Osteoblast (primary cell): Measurements from ENCODE around the gene TUBB. TPM values are rescaled to one million over a fixed set of nuclear protein-coding genes. Genes with fewer than 3 reads are reported as not detected.

Experiments used
- DNase-seq: peaks from one replicate; pipeline ENCODE4 v3.0.0; 2011; ENCODE audit warnings: low spot score, mixed read lengths; ENCODE audit not compliant: insufficient read length; ENCODE audit errors: missing footprints
- H2AFZ ChIP-seq: 2 replicates; pipeline ENCODE4 v1.6.0; 2011; ENCODE audit warnings: mild to moderate bottlenecking, low read length
- H3K27ac ChIP-seq: 2 replicates; pipeline ENCODE4 v1.5.1; 2011; ENCODE audit warnings: mild to moderate bottlenecking, low read depth, low read length, moderate library complexity
- H3K27me3 ChIP-seq: 2 replicates; pipeline ENCODE4 v1.6.0; 2012; ENCODE audit warnings: mild to moderate bottlenecking, control low read depth, inconsistent platforms, low read length, moderate library complexity; ENCODE audit not compliant: insufficient read depth
- H3K36me3 ChIP-seq: 2 replicates; pipeline ENCODE4 v1.5.1; 2011; ENCODE audit warnings: mild to moderate bottlenecking, low read length, control low read depth, moderate library complexity; ENCODE audit not compliant: insufficient read depth
- H3K4me1 ChIP-seq: 2 replicates; pipeline ENCODE4 v1.5.1; 2011; ENCODE audit warnings: mild to moderate bottlenecking, low read length, control low read depth, moderate library complexity; ENCODE audit not compliant: insufficient read depth
- H3K4me2 ChIP-seq: 2 replicates; pipeline ENCODE4 v1.6.0; 2011; ENCODE audit warnings: mild to moderate bottlenecking, low read length; ENCODE audit not compliant: insufficient read depth
- H3K4me3 ChIP-seq: fragments of 200-600 bp; sonication (generic); 3 replicates; pipeline ENCODE4 v1.5.1; 2012; ENCODE audit warnings: mild to moderate bottlenecking, low read length, inconsistent platforms; ENCODE audit not compliant: insufficient read depth
- H3K79me2 ChIP-seq: 2 replicates; pipeline ENCODE4 v1.6.0; 2012; ENCODE audit warnings: mild to moderate bottlenecking, low read length, control low read depth, inconsistent platforms; ENCODE audit not compliant: insufficient read depth
- H3K9me3 ChIP-seq: 2 replicates; pipeline ENCODE4 v1.5.1; 2011; ENCODE audit warnings: low read depth, low read length, control low read depth
- H4K20me1 ChIP-seq: 2 replicates; pipeline ENCODE4 v1.6.0; 2012; ENCODE audit warnings: mild to moderate bottlenecking, low read length, control low read depth; ENCODE audit not compliant: insufficient read depth
- total RNA-seq: library from RNA; depleted of rRNA; stranded (reverse); fragments of >200 nt; gene quantifications from 2 replicates; pipeline ENCODE4 v1.2.3, GENCODE V29; 2012
- TF ChIP-seq, protein P1 (sequence below): IDR thresholded peaks from 2 replicates; pipeline ENCODE4 v1.5.1; 2011; ENCODE audit warnings: mild to moderate bottlenecking, low read depth, low read length, moderate library complexity; ENCODE audit errors: extremely low read depth

The TUBB gene
- total RNA-seq, 1 donor: 509 TPM

GRCh38 chr6:30726506-30727413 lies 6.6 kb downstream of the TUBB start:
- Histone ChIP-seq H3K4me3 (no peak overlapping the region), H3K4me2 (no peak overlapping the region), H3K36me3 (peaks cover 79% of the 10 kb centered on the region), H3K27ac (peak overlapping the region; percentile 7), H2AFZ (no peak overlapping the region), H3K27me3 (no peaks in the 10 kb centered on the region), H3K4me1 (peaks cover 42% of the 10 kb centered on the region), H4K20me1 (peaks cover 44% of the 10 kb centered on the region), H3K79me2 (peaks cover 37% of the 10 kb centered on the region), H3K9me3 (no peaks in the 10 kb centered on the region)
- TF ChIP-seq, protein P1, sequence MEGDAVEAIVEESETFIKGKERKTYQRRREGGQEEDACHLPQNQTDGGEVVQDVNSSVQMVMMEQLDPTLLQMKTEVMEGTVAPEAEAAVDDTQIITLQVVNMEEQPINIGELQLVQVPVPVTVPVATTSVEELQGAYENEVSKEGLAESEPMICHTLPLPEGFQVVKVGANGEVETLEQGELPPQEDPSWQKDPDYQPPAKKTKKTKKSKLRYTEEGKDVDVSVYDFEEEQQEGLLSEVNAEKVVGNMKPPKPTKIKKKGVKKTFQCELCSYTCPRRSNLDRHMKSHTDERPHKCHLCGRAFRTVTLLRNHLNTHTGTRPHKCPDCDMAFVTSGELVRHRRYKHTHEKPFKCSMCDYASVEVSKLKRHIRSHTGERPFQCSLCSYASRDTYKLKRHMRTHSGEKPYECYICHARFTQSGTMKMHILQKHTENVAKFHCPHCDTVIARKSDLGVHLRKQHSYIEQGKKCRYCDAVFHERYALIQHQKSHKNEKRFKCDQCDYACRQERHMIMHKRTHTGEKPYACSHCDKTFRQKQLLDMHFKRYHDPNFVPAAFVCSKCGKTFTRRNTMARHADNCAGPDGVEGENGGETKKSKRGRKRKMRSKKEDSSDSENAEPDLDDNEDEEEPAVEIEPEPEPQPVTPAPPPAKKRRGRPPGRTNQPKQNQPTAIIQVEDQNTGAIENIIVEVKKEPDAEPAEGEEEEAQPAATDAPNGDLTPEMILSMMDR: no peak
- DNase-seq: no peak

DNA sequence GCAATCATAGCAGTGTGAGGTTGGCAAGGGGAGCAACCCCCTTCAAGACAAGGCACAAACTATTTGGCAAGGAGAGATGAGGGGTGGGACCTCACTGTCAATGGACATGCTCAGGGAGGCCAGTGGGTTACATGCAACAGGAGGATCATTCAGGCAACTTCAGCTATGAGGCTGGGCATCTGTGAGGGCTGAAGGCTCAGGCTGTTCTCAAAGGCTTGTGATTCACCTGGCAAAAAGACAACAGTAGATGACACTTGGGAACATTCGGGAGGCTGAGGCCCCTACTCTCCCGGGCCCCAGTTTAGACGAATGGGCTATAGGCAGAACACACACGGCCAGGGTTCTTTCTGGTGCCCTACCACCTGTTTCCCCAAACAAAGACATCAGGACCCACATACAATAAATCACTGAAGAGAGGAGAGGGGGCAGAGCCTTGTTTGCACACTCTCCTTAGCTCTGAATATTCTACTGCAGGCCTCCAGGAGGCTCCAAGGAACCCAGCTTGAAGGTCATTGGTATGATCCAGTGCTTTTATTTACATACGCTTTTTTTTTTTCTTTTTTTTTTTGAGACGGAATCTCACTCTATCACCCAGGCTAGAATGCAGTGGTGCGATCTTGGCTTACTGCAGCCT lies 7.9 kb downstream of the TUBB start:
- H3K36me3 ChIP-seq: peaks cover 79% of the 10 kb centered on the region
- peak; percentile 79 for DNase-seq

GRCh38 chr6:30730601-30731435 lies 10.7 kb downstream of the TUBB start:
- TF ChIP-seq, protein P1: peak; percentile 22
- Histone ChIP-seq H3K36me3 (peaks cover 73% of the 10 kb centered on the region), H3K4me2 (no peak overlapping the region), H3K4me3 (no peak overlapping the region), H3K27me3 (no peaks in the 10 kb centered on the region), H2AFZ (no peak overlapping the region), H3K27ac (no peak overlapping the region), H4K20me1 (peaks cover 10% of the 10 kb centered on the region), H3K79me2 (peaks cover 10% of the 10 kb centered on the region), H3K9me3 (no peaks in the 10 kb centered on the region), H3K4me1 (peaks cover 9% of the 10 kb centered on the region)
- DNase-seq: peak; percentile 76

More for the DNA sequence above, 7.9 kb downstream of the TUBB start:
- no peak overlapping the region for H2AFZ ChIP-seq
- H3K9me3 ChIP-seq: no peaks in the 10 kb centered on the region
- H3K79me2 ChIP-seq: peaks cover 31% of the 10 kb centered on the region
- peaks cover 36% of the 10 kb centered on the region for H4K20me1 ChIP-seq
- H3K4me1 ChIP-seq: peaks cover 34% of the 10 kb centered on the region
- no peak overlapping the region for H3K4me2 ChIP-seq
- H3K4me3 ChIP-seq: no peak overlapping the region
- TF ChIP-seq, protein P1: peak; percentile 38
- peak overlapping the region; percentile 27 for H3K27ac ChIP-seq
- H3K27me3 ChIP-seq: no peaks in the 10 kb centered on the region
